ENCODE measurements around the gene TUT7.

Gene TUT7

GRCh38 chr9:86256653-86257052 is 97.6 kb downstream of the TUT7 start:
- DNase-seq = no peak

- no peak for DNase-seq
Observed at GRCh38 chr9:86253577-86253976, 100.6 kb downstream of the TUT7 start.

- DNase-seq = no peak
Observed at GRCh38 chr9:86252870-86253269, 101.3 kb downstream of the TUT7 start.

DNA sequence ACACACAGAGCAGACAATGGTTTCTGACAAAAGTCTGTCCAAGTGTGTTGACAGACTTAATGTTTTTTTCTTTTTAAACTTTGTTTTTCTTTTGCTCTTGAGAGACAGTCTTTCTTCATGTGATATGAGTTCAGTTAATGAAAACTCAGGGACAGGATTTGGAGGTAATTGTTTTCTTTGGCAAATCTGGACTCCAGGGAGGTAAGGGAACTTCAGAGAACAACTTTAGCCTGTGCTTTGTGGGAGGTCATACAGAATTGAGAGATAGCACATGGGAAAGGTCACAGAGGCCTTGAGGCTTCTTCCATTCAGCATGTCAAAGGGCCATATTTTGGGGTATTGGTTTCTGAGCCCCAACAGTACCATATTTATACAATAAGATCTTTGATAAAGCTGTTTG is 104.1 kb downstream of the TUT7 start:
- no peak for DNase-seq

DNA sequence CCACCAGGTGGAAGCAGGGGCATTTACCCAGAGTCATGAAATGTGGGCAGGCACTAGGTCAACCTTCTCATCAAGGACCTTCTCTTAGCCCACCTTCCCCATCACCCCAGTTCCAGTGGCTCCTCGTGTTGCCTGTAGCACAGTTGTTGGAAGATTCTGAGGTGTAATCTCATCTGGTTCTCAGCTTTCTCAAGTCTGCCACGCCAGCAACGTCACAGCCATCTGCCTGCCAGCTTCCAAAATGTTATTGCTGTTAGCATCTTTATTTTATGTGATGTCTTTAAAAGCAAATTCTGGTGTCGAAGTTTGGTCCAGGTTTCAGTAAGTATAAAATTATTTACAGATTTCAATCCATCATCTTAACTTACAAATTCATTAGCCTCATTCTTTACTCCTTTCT is 105.5 kb downstream of the TUT7 start:
- DNase-seq = no peak

DNA sequence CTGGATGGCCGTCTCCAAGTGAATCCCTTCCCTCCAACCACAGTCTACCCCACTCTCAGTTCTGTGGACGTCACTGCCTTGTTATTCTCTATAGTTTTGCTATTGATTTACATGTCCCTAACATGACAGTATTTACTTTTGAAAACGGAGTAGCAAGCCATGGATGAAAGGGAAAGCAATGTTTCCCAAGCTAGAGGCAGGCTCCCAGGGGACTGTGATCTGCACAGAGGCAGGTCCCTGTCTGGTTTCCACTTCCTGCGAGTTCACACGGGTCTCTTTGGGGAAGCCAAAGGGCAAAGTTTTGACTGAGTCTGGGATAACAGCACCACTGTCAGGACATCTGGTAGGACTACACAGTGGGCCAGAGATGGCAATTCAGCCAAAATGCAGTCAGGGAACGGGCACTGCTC is 107.5 kb downstream of the TUT7 start:
- DNase-seq = no peak

DNA sequence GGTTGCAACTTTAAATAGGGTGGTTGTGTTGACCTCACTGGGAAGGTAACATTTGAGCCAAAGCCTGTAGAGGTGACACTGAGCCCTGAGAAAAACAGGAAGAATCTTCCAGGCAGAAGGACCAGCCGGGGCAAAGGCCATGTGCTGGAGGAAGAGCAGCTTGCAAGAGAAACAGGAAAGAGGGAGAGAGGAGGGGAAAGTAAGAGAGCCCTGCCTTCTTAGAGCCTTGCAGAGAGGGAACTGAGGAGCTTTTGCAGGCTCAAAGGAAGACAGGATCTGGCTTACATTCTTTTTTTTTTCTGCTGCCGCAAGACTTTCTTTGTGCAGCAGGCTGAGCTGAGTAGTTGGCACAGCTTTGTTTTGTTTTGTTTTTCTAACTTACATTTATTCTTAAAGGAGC is 112.1 kb downstream of the TUT7 start:
- DNase-seq = no peak

DNA sequence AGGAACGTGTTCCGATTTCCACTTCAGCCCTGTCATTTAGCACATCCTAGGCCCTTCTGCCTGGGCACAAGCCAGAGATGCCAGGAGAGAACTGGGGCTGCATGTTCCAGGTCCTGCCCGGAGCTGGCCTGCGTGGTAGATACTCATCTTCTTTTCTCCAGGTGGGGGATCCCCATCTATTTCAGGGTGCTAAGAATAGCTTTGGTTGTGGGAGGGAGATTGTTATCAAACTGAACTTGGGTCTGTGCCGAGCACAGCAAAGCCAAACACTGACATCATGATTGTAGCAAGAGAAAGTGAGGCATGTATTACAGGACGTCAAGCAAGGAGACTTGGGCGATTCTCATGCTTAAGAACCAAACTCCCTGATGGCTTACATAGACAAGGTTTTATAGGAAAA is 113.0 kb downstream of the TUT7 start:
- DNase-seq = no peak

- no peak for DNase-seq
Observed at GRCh38 chr9:86238861-86239770, 115.1 kb downstream of the TUT7 start.
